Stimulated activated CD8-positive, alpha-beta memory T cell treated with anti-CD3 and anti-CD28 coated beads, Interleukin-4, amount 100 ng/mL, for 48 hours (primary cell): ENCODE results near the gene LRRD1.
A peak's percentile ranks its signal among the peaks of the same experiment; 100 is the strongest.
"Not testable (repeated sequence)": the region's sequence is repeated elsewhere in the genome, so short reads cannot be mapped to it uniquely, and the experiment has no call there.

Experiments
- DNase-seq: peaks from one replicate; pipeline ENCODE4 v3.0.0-alpha.2; 2020

LRRD1 gene

DNA sequence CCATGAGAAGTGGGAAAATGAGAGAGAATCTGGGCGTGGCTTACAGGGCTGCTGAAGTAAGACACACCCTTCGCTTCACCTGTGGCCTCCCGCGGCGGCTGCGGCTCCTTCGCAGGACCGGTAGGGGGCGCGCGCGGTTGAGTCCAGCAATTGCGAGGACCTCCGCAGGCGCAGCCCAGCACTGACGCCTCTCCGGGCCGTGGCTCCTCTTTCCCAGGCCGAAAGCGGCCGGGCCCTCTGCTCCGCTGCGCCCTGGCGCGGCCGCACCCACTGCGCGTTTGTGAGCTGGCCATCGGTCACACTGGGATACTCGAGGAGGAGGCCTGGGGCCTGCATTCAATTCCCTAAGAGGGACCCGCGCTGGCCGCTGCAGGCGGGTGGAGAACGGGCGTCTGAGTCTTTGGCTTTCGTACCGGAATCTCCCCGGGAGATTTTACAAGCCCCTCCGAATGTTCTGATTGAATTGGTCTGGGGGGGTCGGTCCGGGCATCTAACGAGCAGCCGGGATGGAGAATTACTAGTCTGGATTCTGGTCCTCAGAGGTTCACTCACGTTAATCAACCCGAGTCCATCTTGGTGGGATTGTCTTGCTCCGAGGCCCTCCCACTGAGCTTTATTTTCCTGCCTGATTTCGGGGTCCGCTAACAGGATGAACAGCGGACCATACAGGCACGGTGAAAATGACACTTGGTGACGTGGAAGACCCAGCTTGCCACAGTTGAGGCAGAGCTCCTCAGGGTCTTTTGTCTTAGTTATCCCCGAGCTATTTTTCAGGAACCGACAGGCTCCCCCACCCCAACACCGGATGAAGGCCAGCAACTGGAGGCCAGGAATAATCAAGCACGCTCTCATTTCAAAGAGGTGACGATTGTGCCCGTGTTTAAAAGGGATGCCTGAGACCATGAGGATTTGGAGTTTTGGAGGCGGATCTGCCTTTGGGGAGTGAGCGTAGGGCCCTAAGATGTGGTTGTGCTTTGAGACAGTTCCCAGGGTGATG, at the start of gene LRRD1:
Gene LRRD1, minus strand, starts transcription at position 215 of the 997 bp plus-strand sequence. CDS start 13,940 bp downstream, outside the sequence.
- peak; percentile 97 for DNase-seq

DNA sequence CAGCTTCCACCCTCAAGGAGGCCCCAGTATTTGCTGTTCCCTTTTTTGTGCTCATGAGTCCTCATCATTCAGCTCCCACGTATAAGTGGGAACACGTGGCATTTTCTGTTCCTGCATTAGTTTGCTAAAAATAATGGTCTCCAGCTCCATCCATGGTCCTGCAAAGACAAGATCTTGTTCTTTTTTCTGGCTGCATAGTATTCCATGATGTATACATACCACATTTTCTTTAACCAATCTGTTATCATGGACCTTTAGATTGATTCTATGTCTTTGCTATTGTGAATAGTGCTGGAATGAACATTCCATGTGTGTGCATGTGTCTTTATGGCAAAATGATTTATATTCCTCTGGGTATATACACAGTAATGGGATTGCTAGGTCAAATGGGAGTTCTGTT, 49.8 kb upstream of the LRRD1 start:
- no peak for DNase-seq

DNA sequence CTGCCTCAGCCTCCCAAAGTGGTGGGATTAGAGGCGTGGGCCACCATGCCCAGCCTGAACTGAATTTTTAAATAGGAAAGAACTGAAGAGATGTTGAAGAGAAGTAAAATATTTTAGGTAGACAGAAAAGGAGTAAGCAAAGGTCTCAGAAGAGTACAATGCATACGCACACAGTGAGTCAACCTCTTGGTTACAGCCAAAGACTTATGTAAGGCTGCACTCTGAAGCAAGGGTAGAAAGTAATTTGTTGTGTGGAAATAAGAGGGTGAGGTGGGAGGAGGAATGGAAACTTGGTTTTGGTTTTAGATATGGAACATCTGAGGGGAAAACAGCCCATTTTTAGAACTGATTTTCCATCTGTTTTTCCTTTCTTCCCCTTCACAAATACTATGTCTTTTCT, 49.2 kb upstream of the LRRD1 start:
- no peak for DNase-seq

DNA sequence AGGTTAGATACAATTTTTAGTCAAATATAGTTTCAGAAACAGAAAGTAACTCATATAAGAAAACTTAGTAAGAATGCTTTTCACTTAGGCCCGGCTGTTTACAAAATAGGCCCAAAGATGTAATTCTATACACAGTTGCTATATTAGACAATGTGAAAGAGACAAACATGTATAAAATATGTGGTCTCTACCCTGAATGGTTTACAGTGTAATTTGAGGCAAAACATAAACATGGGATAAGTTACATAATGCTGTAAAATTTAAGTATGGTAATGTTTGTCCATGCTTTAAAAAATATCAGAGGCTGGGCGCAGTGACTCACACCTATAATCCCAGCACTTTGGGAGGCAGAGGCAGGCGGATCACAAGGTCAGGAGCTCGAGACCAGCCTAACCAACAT, 48.0 kb upstream of the LRRD1 start:
- no peak for DNase-seq

DNA sequence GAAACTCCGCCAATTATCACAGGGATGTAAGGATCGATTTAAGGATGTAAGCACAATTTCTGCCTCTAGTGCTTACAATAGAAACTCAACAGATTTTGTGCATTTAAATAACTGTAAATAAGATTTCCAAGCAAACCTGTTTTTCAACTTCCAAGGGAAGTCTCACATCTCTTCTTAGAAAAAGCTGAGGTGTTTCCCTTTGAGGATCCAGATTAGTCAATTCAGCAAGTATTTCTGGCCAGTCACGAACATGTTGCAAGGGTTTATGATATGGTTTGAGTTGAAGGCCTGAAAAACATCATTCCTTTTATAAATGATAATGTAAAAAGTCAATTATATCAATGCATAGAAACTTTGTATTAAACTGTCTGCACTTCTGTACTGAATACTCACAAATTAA, 42.8 kb upstream of the LRRD1 start:
- DNase-seq, result no peak

DNA sequence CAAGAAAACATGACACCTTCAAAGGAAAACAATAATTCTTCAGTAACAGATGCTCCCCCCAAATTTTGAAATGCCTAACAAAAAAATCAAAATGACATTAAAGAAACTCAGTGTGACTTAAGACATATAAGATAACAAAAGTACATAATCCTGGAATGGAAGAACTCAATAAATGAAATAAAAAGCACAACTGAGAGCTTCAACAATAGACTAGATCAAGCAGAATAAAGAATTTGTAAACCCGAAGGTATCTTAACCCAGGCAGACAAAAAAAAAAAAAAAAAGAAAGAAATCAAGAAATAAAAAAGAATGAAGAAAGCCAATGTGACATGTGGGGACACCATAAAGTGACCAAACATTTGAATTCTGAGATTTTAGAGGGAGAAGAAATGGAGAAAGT, 27.7 kb upstream of the LRRD1 start:
- no peak for DNase-seq

DNA sequence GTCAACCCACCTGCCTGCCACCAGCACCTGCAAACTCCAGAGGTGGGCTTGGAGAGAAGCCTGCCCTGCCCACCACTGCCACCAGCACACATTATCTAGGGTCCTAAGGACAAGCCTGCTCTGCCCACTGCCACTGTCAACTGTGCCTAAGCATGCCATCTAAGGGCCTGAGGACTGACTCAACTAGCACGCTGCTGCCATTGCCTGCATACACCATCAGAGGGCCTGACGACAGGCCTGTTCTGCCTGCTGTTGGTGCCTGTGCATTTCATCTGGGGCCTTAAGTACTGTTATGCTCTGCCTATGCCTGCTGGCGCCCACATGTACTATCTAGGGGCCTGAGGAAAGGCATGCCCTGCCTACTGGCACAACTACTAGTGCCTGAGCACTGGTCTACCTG, 27.0 kb upstream of the LRRD1 start:
- DNase-seq, result no peak

DNA sequence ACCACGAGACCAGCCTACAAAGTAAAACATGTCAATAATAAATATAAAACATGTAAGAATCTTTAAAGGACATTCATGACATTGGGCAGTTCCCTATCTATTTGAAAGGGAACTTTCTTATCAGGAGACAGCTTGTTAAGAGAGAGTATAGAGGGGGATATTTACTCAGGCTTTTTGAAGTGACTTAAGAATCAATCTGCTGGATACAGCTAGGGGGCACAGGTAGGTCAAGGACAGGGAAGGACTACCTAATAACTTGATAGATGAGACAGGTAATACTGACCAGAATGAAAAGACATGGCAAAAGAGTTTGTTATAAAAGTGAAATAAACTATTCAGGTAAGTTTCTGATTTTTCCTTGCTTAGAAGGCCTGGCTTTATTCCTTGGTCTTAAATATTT, 21.8 kb upstream of the LRRD1 start:
- no peak for DNase-seq

DNA sequence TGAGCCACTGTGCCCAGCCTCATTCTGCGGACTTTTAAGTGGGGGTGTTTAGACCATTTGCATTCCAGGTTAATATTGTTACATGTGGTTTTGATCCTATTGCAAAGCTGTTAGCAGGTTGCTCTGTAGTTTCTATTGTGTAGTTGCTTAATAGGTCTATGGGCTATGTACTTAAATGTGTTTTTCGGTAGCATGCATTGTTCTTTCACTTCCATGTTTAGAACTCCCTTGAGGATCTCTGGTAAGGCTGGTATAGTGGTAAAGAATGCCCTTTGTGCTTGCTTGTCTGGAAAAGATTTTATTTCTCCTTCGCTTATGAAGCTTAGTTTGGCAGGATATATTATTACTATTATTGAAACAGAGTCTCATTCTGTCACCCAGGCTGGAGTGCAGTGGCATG, 13.4 kb upstream of the LRRD1 start:
- no peak for DNase-seq

DNA sequence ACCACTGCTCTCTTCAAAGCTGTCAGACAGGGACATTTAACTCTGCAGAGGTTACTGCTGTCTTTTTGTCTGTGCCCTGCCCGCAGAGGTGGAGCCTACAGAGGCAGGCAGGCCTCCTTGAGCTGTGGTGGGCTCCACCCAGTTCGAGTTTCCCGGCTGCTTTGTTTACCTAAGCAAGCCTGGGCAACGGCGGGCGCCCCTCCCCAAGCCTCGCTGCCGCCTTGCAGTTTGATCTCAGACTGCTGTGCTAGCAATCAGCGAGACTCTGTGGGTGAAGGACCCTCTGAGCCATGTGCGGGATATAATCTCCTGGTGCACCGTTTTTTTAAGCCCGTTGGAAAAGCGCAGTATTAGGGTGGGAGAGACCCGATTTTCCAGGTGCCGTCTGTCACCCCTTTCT, 10.3 kb upstream of the LRRD1 start:
- DNase-seq, result not testable (repeated sequence)

DNA sequence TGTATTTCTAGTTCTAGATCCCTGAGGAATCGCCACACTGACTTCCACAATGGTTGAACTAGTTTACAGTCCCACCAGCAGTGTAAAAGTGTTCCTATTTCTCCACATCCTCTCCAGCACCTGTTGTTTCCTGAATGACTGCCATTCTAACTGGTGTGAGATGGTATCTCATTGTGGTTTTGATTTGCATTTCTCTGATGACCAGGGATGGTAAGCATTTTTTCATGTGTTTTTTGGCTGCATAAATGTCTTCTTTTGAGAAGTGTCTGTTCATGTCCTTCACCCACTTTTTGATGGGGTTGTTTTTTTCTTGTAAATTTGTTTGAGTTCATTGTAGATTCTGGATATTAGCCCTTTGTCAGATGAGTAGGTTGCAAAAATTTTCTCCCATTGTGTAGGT, 5.4 kb upstream of the LRRD1 start:
- not testable (repeated sequence) for DNase-seq

DNA sequence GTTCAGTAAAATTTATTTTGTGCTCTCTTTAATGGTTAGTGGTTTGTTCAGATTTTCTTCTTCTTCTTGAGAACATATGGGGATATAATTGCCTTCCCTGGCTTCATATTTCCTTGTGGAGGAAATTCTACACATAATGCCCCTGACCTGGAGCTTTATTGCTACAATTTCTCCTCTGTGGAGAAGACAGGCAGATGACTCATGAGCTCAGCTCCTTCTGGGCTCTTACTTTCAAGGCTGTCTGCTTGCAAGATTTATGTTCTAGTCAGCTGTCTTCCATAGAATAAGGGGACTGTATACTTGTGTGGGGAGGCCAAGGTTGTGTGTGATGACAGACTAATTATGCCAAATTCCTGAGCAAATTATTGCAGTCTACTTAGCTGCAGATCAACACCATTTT, 1.6 kb downstream of the LRRD1 start:
- no peak for DNase-seq

DNA sequence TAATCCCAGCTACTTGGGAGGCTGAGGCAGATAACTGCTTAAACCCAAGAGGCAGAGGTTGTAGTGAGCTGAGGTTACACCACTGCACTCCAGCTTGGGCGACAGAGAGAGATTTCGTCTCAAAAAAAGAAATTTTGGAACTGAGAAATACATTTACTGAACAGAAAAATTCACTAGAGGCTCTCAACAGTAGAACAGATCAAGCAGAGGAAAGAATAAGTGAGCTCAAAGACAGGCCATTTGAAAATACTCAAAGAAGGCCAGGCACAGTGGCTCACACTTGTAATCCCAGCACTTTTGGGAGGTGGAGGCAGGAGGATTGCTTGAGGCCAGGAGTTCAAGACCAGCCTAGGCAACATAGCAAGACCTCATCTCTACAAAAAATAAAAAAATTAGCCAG, 9.4 kb downstream of the LRRD1 start:
- not testable (repeated sequence) for DNase-seq

DNA sequence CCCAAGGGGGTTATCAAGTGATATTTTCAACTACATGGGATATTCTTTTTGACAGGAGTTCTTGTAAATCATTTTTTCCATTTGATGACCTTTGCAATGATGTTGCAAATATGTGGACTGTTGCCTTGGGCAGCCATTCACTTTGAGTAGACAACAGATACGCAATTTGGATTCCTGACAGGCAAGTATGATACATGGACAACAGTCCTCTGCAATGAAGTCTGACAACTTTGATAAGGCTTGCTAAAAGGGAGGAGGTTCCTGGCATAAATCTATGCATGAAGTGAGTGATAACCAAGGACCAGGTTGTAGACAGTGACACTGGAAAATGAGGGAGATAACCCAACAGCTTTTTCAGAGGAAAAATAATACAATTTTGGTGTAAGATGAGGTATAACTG, 17.7 kb downstream of the LRRD1 start:
- DNase-seq, result no peak

DNA sequence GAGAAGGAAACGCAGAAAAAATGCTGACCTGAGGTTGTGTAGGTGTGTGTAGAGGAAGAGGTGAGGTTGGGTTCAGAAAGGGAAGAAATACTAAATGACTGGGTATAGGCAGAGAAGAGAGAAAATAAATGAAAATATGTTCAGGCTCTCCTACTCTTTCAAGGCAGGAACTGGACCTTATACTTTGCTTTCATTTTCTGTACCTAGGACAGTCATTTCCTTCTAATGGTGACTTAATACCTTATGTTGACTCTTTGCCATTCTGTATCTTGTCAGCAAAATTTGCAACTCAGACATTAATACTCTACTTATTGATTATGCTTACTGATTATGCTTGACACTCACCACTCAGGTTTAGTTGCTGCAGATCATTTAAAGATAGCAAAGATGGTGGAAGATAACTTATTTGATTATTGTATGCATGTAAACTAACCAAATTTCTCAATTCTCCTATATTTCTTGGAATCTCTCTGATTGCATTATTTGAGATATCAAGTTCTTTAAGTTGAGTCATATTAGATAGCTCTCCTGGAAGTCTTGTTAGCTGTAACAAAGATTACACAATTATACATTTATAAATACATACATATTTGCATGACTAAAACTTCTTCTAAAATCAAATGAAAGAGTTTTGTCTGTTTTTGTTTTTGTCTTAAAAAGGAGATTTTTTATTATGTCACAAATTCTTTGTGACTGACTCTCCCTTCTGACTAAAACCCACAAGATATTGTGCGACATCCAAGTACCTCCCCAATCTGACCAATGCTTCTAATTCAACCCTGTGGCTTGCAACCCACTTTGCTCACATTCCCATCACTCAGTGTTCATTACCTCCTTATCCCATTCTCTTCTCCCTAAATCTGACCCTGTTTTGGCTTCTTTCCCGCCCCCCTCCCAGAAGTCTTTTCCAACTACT, 20.0 kb downstream of the LRRD1 start:
- no peak for DNase-seq

DNA sequence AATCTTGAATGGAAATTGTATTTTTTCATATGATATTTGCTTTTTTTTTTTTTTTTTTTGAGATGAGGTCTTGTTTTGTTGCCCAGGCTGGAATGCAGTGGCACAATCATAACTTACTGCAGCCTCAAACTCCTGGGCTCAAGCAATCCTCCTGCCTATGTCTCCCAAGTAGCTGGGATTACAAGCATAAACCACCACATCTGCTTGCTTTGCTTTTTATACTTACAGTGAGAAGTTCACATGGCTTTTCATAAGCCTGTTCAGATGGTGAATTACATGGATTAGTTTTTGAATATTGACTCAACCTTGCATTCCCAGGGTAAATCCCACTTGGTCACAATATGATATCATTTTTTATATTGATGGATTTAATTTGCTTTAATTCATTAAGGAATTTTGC, 22.0 kb downstream of the LRRD1 start:
- DNase-seq, result no peak

DNA sequence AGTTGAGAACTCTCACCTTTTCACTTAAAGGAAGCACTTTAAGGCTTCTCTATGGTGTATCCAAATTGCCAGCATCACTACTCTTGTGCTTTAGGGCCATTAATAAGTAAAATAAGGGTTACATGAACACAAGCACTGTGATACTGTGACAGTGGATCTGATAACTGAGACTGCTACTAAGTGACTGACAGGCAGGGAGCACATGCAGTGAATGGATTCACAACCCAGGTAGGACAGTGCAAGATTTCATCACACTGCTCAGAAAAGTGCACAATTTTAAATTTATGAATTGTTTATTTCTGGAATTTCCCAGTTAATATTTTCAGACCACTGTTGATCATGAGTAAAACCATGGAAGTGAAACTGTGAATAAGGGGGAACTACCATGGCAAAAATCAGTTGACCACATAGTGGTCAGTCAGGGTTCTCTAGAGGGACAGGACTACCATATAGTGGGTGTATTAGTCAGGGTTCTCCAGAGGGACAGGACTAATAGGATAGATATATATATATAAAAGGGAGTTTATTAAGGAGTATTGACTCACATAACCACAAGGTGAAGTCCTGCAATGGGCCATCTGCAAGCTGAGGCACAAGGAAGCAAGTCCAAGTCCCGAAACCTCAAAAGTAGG, 23.7 kb downstream of the LRRD1 start:
- DNase-seq, result no peak

DNA sequence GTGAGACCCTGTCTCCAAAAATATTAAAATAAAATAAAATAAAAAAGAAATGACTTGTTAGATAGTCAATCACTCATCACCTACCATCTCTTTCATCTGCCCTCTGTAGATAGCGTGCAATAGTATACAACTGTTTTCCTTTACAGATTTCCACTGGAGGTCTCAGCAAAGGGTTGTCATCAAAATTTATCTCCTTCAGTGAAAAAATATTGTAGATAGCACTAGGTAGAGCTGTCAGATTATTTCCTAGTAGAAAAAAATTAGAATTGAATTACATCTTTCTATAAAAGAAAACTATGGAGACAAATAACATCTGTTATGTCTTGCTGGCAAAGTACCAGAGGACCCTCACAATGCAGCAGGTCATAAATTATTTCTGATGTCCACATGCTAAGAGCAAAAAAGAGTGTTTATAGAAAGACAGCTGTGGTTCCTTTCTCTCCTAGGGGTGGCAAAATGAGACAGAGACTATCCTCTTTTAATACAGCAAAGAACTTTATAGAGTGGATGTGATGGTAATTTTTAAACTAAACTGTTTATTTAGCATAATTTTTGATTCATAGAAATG, 28.4 kb downstream of the LRRD1 start:
- no peak for DNase-seq

DNA sequence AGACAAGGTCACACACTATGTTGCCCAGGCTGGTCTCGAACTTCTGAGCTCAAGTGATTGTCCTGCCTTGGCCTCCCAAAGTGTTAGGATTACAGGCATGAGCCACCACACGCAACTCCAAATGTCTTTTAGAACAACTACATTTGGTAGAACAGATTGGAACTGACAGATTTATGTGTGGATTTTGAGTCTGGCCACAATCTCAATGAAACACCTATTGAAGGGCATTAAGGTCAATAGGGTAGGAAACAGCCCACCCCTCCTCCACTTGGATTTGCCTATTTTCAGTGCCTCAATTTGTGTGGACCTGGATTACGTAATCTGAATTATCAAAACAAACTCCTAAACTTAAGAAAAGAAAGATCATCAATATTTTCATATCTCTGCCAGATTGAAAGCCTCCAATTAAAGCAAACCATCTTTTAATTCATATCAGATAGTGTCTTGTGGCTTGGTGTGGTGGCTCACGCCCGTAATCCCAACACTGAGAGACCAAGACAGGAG, 29.2 kb downstream of the LRRD1 start:
- DNase-seq, result no peak

DNA sequence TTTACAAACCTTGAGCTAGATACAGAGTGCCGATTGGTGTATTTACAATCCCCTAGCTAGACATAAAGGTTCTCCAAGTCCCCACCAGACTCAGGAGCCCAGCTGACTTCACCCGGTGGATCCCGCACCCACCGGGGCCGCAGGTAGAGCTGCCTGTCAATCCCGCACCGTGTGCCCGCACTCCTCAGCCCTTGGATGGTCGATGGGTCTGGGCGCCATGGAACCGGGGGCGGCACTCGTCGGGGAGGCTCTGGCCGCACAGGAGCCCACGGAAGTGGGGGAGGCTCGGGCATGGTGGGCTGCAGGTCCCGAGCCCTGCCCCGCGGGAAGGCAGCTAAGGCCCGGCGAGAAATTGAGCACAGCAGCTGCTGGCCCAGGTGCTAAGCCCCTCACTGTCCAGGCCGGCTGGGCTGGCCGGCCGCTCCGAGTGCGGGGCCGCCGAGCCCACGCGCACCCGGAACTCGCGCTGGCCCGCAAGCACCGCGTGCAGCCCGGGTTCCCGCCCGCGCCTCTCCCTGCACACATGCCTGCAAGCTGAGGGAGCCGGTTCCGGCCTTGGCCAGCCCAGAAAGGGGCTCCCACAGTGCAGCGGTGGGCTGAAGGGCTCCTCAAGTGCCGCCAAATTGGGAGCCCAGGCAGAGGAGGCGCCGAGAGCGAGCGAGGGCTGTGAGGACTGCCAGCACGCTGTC, 35.6 kb downstream of the LRRD1 start:
- DNase-seq, result not testable (repeated sequence)

DNA sequence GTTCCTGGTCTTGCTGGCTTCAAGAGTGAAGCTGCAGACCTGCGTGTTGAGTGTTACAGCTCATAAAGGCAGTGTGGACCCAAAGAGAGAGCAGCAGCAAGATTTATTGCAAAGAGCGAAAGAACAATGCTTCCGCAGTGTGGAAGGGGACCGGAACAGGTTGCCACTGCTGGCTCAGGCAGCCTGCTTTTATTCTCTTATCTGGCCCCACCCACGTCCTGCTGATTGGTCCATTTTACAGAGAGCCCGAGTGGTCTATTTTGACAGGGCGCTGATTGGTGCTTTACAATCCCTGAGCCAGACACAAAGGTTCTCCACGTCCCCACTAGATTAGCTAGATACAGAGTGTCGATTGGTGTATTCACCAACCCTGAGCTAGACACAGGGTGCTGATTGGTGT, 36.2 kb downstream of the LRRD1 start:
- not testable (repeated sequence) for DNase-seq

DNA sequence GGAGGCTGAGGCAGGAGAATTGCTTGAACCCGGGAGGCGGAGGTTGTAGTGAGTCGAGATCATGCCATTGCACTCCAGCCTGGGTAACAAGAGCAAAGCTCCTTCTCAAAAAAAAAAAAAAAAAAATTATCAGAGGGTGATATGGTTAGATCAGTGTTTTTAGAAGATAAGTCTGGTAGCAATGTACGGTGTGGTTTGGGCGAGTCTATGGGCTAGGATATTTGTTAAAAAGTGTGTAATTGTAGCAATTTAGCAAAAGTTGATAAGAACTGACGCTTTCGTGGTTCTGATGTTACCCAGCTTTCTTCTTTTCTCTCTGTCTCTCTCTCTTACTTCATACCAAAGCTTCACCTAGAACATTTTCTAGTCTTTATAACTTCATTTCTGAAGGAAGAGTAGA, 37.8 kb downstream of the LRRD1 start:
- DNase-seq, result no peak
